ENCODE data around the gene ARAP1. TPM values are rescaled to one million over a fixed set of nuclear protein-coding genes. Genes with fewer than 3 reads are reported as not detected.

Gene ARAP1
- polyA plus RNA-seq, 3 donors: 48.7 to 487 (median 79.0) TPM

DNA sequence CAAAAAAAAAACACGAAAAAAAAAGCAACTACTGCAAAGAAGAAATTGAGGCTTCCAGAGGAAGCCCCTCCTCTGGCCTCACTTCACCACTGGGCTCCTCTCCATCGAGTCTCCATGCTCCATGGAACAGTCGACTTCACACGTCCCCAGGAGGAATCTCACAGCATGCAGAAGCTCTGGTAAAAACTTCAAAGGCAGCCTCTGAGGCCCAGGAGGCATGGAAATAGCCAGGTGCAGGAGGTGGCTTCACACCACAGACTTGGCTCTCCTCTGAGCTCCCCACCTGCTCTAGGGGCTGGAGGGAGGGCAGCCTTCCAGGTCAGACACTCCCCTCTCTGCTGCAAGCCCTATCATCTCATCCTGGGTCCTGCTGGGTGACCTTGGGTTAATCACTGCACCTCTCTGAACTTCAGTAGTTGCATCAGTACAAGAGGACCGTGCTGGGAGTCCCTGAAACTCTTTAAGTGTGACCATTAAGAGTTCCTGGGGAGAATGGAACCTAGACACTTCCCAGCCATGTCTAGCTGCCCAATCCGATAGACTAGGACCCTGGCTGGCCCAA lies 86.2 kb downstream of the ARAP1 start:
- no peak for DNase-seq
- Mint-ChIP-seq H3K4me1 (no peaks in the 10 kb centered on the region), H3K27ac (no peak overlapping the region), H3K4me3 (no peak overlapping the region), H3K36me3 (peaks cover 0 to 2% of the 10 kb centered on the region in 2 donors), H3K9me3 (peaks cover 8 to 23% (median 14%) of the 10 kb centered on the region in 7 donors), H3K27me3 (ENCODE audit: low read depth in 3 of 3) (peaks cover 23 to 35% (median 30%) of the 10 kb centered on the region in 3 donors)
- H3K79me2 ChIP-seq (ENCODE audit: insufficient read depth, low read length): no peaks in the 10 kb centered on the region
- no peaks in the 10 kb centered on the region for H4K20me1 ChIP-seq (ENCODE audit: insufficient read depth, low read length)
- peaks cover 0 to 30% of the 10 kb centered on the region in 2 donors for H3K27me3 ChIP-seq (ENCODE audit: control insufficient read depth in 2 of 2, insufficient read depth in 2 of 2, low read length in 2 of 2)
- H3K36me3 ChIP-seq (replicated peaks in 1 of 2; ENCODE audit: control insufficient read depth in 1 of 2, insufficient read depth in 2 of 2, low read length in 2 of 2): no peaks in the 10 kb centered on the region
- no peak overlapping the region for H3K9ac ChIP-seq (ENCODE audit: insufficient read depth, low read length, poor library complexity, severe bottlenecking)
- no peak overlapping the region for H2AFZ ChIP-seq (ENCODE audit: insufficient read depth, low read depth, low read length, poor library complexity, severe bottlenecking)
- peaks cover 14 to 16% of the 10 kb centered on the region in 2 donors for H3K9me3 ChIP-seq (replicated peaks in 1 of 2; ENCODE audit: control insufficient read depth in 1 of 2, insufficient read depth in 1 of 2, low read length in 2 of 2)
- intact Hi-C loops (cut with micrococcal nuclease): no loop called here
- H3K4me2 ChIP-seq (replicated peaks; ENCODE audit: extremely low read depth, low read length, poor library complexity, severe bottlenecking): no peak overlapping the region
- 55% methylated on average over 6 of the region's 6 CpGs for WGBS (ENCODE audit: insufficient coverage)
- no peak overlapping the region for H3K4me3 ChIP-seq (replicated peaks in 1 of 3; ENCODE audit: low read depth in 2 of 3, low read length in 3 of 3)
- no peaks in the 10 kb centered on the region for H3K4me1 ChIP-seq (ENCODE audit: control insufficient read depth in 1 of 2, insufficient read depth in 2 of 2, low read length in 2 of 2)
- no peak overlapping the region for H3K27ac ChIP-seq (ENCODE audit: low read depth in 1 of 2, low read length in 2 of 2)
- TF ChIP-seq, protein P1, sequence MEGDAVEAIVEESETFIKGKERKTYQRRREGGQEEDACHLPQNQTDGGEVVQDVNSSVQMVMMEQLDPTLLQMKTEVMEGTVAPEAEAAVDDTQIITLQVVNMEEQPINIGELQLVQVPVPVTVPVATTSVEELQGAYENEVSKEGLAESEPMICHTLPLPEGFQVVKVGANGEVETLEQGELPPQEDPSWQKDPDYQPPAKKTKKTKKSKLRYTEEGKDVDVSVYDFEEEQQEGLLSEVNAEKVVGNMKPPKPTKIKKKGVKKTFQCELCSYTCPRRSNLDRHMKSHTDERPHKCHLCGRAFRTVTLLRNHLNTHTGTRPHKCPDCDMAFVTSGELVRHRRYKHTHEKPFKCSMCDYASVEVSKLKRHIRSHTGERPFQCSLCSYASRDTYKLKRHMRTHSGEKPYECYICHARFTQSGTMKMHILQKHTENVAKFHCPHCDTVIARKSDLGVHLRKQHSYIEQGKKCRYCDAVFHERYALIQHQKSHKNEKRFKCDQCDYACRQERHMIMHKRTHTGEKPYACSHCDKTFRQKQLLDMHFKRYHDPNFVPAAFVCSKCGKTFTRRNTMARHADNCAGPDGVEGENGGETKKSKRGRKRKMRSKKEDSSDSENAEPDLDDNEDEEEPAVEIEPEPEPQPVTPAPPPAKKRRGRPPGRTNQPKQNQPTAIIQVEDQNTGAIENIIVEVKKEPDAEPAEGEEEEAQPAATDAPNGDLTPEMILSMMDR (IDR thresholded peaks at IDR 0.05): no peak

DNA sequence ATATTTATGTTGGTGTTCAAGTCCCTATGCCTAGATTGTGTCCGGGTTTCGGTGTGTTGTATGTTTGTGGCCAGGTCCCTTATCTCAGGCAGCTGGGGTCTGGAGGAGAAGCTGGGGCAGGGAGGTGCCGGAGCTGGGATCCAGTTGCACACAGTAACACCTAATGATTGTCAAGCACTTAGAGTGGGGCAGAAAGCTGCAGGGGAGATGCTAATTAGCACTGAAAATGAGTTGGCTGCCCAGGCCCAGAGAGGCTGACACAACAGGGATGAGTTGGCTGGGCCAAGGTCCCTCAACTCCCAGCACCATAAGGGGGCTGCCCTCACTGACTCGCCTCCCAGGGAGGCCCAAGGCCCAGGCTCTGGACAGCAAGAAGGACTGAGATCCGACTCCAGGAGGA lies 90.2 kb downstream of the ARAP1 start:
- Mint-ChIP-seq H3K9me3 (peaks cover 0 to 6% (median under 1%) of the 10 kb centered on the region in 7 donors), H3K27ac (no peak overlapping the region), H3K27me3 (ENCODE audit: low read depth in 3 of 3) (peaks cover 21 to 34% (median 28%) of the 10 kb centered on the region in 3 donors), H3K4me1 (no peaks in the 10 kb centered on the region), H3K4me3 (no peak overlapping the region), H3K36me3 (no peaks in the 10 kb centered on the region)
- intact Hi-C loops (cut with micrococcal nuclease): no loop called here
- TF ChIP-seq, protein P1 (IDR thresholded peaks at IDR 0.05): no peak
- Histone ChIP-seq H3K36me3 (replicated peaks in 1 of 2; ENCODE audit: control insufficient read depth in 1 of 2, insufficient read depth in 2 of 2, low read length in 2 of 2) (no peaks in the 10 kb centered on the region), H3K27ac (ENCODE audit: low read depth in 1 of 2, low read length in 2 of 2) (no peak overlapping the region), H4K20me1 (ENCODE audit: insufficient read depth, low read length) (no peaks in the 10 kb centered on the region), H3K4me2 (replicated peaks; ENCODE audit: extremely low read depth, low read length, poor library complexity, severe bottlenecking) (no peak overlapping the region), H3K4me1 (ENCODE audit: control insufficient read depth in 1 of 2, insufficient read depth in 2 of 2, low read length in 2 of 2) (no peaks in the 10 kb centered on the region), H3K27me3 (ENCODE audit: control insufficient read depth in 2 of 2, insufficient read depth in 2 of 2, low read length in 2 of 2) (peaks cover 0 to under 1% of the 10 kb centered on the region in 2 donors), H3K4me3 (replicated peaks in 1 of 3; ENCODE audit: low read depth in 2 of 3, low read length in 3 of 3) (no peak overlapping the region), H2AFZ (ENCODE audit: insufficient read depth, low read depth, low read length, poor library complexity, severe bottlenecking) (no peak overlapping the region), H3K9ac (ENCODE audit: insufficient read depth, low read length, poor library complexity, severe bottlenecking) (no peak overlapping the region), H3K79me2 (ENCODE audit: insufficient read depth, low read length) (no peaks in the 10 kb centered on the region), H3K9me3 (replicated peaks in 1 of 2; ENCODE audit: control insufficient read depth in 1 of 2, insufficient read depth in 1 of 2, low read length in 2 of 2) (peaks cover 0 to 1% of the 10 kb centered on the region in 2 donors)
- no peak for DNase-seq
- 87% methylated on average over 3 of the region's 5 CpGs for WGBS (ENCODE audit: insufficient coverage)
